ENCODE measurements around the gene ELP4.
"Not testable (repeated sequence)": the region's sequence is repeated elsewhere in the genome, so short reads cannot be mapped to it uniquely, and the experiment has no call there.

The ELP4 gene

GRCh38 chr11:31740131-31740530 lies 230.6 kb downstream of the ELP4 start (continued):
- no peak for TF ChIP-seq ZNF416 (tag by site-specific recombination; IDR thresholded peaks at IDR 0.05)

- H3K9me3 ChIP-seq (ENCODE audit: control insufficient read depth, insufficient read depth, low read depth, low read length); H3K4me1 ChIP-seq (ENCODE audit: control insufficient read depth, insufficient read depth, low read length); H3K27ac ChIP-seq (ENCODE audit: extremely low read depth, low read depth, low read length); POLR2A ChIA-PET; H3K4me3 ChIP-seq (ENCODE audit: low read depth, low read length); H3K36me3 ChIP-seq (ENCODE audit: control insufficient read depth in 2 of 2, insufficient read depth in 1 of 2, low read length in 2 of 2): not testable (repeated sequence)
- CTCF ChIA-PET: interaction anchor here (1.1 kb wide), 1 partner anchor 131 kb away, joined by 3 read pairs; no protein-coding TSS in a partner anchor
These were observed 231.3 kb downstream of the ELP4 start for GRCh38 chr11:31740731-31741368.

DNA sequence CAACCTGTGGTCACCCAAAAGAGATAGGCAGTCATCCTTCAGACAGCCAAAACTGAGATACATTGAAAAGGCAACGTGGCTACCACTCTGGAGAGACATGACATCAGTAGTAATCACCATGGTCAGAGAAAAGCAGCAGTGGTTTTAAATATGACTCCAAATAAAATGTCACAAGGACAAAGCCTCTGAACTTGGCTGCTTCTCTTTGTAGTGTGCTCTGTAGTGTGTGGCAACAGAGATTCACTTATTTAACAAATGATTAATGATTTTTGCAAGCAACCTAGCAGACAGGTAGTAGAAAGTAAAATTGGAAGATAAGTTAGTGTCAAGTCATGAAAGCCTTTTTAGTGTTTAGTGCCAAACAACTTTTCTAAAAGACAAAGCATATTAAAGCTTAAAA lies 238.0 kb downstream of the ELP4 start:
- no peaks in the 10 kb centered on the region for H3K36me3 ChIP-seq (ENCODE audit: control insufficient read depth in 2 of 2, insufficient read depth in 1 of 2, low read length in 2 of 2)
- ChIA-PET POLR2A (no interaction called here), CTCF (no interaction called here)
- TF ChIP-seq ZNF843 (tag by site-specific recombination; IDR thresholded peaks at IDR 0.05) (no peak), ZNF433 (tag by site-specific recombination; IDR thresholded peaks at IDR 0.05; ENCODE audit: low read depth) (no peak), HOXD13 (CRISPR knock-in tag; IDR thresholded peaks at IDR 0.05; ENCODE audit: borderline replicate concordance) (no peak), ZNF621 (tag by site-specific recombination; IDR thresholded peaks at IDR 0.05) (no peak), ZNF23 (tag by site-specific recombination; IDR thresholded peaks at IDR 0.05; ENCODE audit: borderline replicate concordance) (no peak)
- no peak overlapping the region for H3K27ac ChIP-seq (ENCODE audit: extremely low read depth, low read depth, low read length)
- H3K9me3 ChIP-seq (ENCODE audit: control insufficient read depth, insufficient read depth, low read depth, low read length): no peaks in the 10 kb centered on the region
- H3K4me1 ChIP-seq (ENCODE audit: control insufficient read depth, insufficient read depth, low read length): no peaks in the 10 kb centered on the region
- H3K4me3 ChIP-seq (ENCODE audit: low read depth, low read length): no peak overlapping the region

DNA sequence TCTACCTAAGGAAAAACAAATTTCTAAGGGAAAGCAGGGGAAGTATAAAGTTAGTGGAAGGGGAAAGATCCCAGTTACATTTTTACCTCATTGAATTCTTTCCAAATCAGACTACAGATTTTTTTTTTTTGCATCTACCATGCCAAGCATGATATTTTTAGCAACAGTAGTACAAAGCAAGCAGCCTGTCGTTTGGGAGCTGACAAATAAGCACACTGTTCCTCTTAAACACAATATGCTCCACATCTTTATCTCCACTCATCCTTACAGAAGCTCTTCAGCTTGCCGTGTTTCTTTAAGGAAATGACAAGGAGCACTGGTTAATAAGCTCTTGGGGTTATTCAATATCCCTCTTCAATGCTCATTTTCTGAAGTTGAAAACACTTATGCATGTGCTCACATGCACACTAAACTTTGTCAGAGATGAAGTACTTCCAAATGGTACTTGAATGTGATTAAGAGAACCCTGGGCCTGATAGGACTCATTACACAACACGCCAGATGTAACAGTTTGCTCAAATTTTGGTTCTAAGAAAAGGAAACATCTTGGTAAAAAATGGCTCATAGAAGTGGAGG lies 247.8 kb downstream of the ELP4 start:
- no peaks in the 10 kb centered on the region for H3K4me1 ChIP-seq (ENCODE audit: control insufficient read depth, insufficient read depth, low read length)
- H3K27ac ChIP-seq (ENCODE audit: extremely low read depth, low read depth, low read length): no peak overlapping the region
- no peaks in the 10 kb centered on the region for H3K9me3 ChIP-seq (ENCODE audit: control insufficient read depth, insufficient read depth, low read depth, low read length)
- no peak overlapping the region for H3K4me3 ChIP-seq (ENCODE audit: low read depth, low read length)
- ChIA-PET CTCF (interaction anchor here (0.6 kb wide), 1 partner anchor 10 kb away, joined by 3 read pairs; no protein-coding TSS in a partner anchor), POLR2A (no interaction called here)
- no peak for TF ChIP-seq ZNF221 (tag by site-specific recombination; IDR thresholded peaks at IDR 0.05; ENCODE audit: borderline replicate concordance)
- TF ChIP-seq ZBTB49 (tag by site-specific recombination; IDR thresholded peaks at IDR 0.05; ENCODE audit: low read depth): no peak
- no peak for TF ChIP-seq ZNF664 (tag by site-specific recombination; IDR thresholded peaks at IDR 0.05)
- TF ChIP-seq ZNF585B (tag by site-specific recombination; IDR thresholded peaks at IDR 0.05): no peak
- TF ChIP-seq BCL11B (tag by site-specific recombination; IDR thresholded peaks at IDR 0.05; ENCODE audit: low read depth): no peak
- TF ChIP-seq ZNF624 (tag by site-specific recombination; IDR thresholded peaks at IDR 0.05): no peak
- TF ChIP-seq ZNF670 (tag by site-specific recombination; IDR thresholded peaks at IDR 0.05; ENCODE audit: low read depth): no peak
- TF ChIP-seq CTCF (tag by site-specific recombination; IDR thresholded peaks at IDR 0.05): no peak
- TF ChIP-seq RBAK (tag by site-specific recombination; IDR thresholded peaks at IDR 0.05): no peak
- no peaks in the 10 kb centered on the region for H3K36me3 ChIP-seq (ENCODE audit: control insufficient read depth in 2 of 2, insufficient read depth in 1 of 2, low read length in 2 of 2)

Measured in HEK293 (cell line).